C4-2B (cell line): ENCODE data around the gene TEX55.

ENCODE experiments used
- ZFX ChIP-seq: fragments of 450-650 bp; IDR thresholded peaks from 2 replicates; pipeline ENCODE4 v1.6.1; 2017
- TF ChIP-seq, protein P1 (sequence below): fragments of 450-650 bp; conservative IDR thresholded peaks from 2 replicates; pipeline ENCODE4 v1.5.1; 2017; ENCODE audit warnings: mild to moderate bottlenecking

DNA sequence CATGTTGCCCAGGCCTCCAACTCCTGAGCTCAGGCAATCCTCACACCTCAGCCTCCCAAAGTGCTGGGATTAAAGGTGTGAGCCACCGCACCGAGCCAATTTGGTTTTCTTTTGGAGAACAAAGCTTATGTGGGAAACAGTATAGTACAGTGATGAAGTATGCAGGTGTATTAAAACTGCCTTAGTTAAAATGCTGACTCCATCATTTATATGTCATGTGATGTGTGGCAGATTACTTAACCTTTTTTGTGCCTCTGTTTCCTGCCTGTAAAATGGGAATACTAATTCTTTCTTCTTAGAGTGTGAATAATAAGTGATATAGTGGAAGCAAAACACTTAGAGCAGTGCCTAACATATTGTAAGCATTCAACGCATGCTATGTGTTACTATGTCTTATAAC is 48.0 kb upstream of the TEX55 start:
- TF ChIP-seq, protein P1, sequence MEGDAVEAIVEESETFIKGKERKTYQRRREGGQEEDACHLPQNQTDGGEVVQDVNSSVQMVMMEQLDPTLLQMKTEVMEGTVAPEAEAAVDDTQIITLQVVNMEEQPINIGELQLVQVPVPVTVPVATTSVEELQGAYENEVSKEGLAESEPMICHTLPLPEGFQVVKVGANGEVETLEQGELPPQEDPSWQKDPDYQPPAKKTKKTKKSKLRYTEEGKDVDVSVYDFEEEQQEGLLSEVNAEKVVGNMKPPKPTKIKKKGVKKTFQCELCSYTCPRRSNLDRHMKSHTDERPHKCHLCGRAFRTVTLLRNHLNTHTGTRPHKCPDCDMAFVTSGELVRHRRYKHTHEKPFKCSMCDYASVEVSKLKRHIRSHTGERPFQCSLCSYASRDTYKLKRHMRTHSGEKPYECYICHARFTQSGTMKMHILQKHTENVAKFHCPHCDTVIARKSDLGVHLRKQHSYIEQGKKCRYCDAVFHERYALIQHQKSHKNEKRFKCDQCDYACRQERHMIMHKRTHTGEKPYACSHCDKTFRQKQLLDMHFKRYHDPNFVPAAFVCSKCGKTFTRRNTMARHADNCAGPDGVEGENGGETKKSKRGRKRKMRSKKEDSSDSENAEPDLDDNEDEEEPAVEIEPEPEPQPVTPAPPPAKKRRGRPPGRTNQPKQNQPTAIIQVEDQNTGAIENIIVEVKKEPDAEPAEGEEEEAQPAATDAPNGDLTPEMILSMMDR, result no peak
- no peak for TF ChIP-seq ZFX
